DND-41 (cell line): Measurements from ENCODE around the gene LRFN2.

Source experiments
- ATAC-seq: fragments of 200-7000 bp; cut with Tn5 transposase; 3 replicates; pipeline ENCODE4 v1.9.1; 2021; ENCODE audit warnings: low read depth; ENCODE audit not compliant: insufficient read depth
- DNase-seq: peaks from one replicate; pipeline ENCODE4 v3.0.0-alpha.2; 2020
- H2AFZ ChIP-seq: 2 replicates; pipeline ENCODE4 v1.6.0; 2012; ENCODE audit warnings: low read depth, low read length
- H3K27ac ChIP-seq: 2 replicates; pipeline ENCODE4 v1.5.1; 2012; ENCODE audit warnings: low read length, inconsistent platforms
- H3K27me3 ChIP-seq: fragments of 200-600 bp; sonication (generic); 2 replicates; pipeline ENCODE4 v1.6.0; 2012; ENCODE audit warnings: low read length, mild to moderate bottlenecking, inconsistent platforms; ENCODE audit not compliant: insufficient read depth, poor library complexity
- H3K36me3 ChIP-seq: 2 replicates; pipeline ENCODE4 v1.5.1; 2012; ENCODE audit warnings: low read length, inconsistent platforms; ENCODE audit not compliant: insufficient read depth
- H3K4me1 ChIP-seq: 2 replicates; pipeline ENCODE4 v1.5.1; 2012; ENCODE audit warnings: mild to moderate bottlenecking, low read length; ENCODE audit not compliant: insufficient read depth
- H3K4me2 ChIP-seq: 2 replicates; pipeline ENCODE4 v1.6.0; 2012; ENCODE audit warnings: mild to moderate bottlenecking, moderate library complexity, low read length, inconsistent platforms; ENCODE audit not compliant: insufficient read depth
- H3K4me3 ChIP-seq, 2 experiments: fragments of 200-600 bp in 1 of 2; shearing (Covaris generic) in 1 of 2; 2 replicates each; pipeline ENCODE4 v1.5.1; 2012 to 2016; ENCODE audit warnings: inconsistent platforms in 2 of 2, low read length in 2 of 2, mild to moderate bottlenecking in 2 of 2, low read depth in 1 of 2, moderate library complexity in 1 of 2
- H3K79me2 ChIP-seq: 2 replicates; pipeline ENCODE4 v1.6.0; 2012; ENCODE audit warnings: low read length, inconsistent platforms; ENCODE audit not compliant: insufficient read depth
- H3K9ac ChIP-seq: 2 replicates; pipeline ENCODE4 v1.6.0; 2012; ENCODE audit warnings: low read depth, mild to moderate bottlenecking, inconsistent platforms, low read length, moderate library complexity
- H3K9me3 ChIP-seq: 2 replicates; pipeline ENCODE4 v1.5.1; 2012; ENCODE audit warnings: low read length, moderate library complexity, mild to moderate bottlenecking, inconsistent platforms; ENCODE audit not compliant: insufficient read depth, severe bottlenecking
- H4K20me1 ChIP-seq: 2 replicates; pipeline ENCODE4 v1.6.0; 2012; ENCODE audit warnings: low read length; ENCODE audit not compliant: insufficient read depth
- EZH2 ChIP-seq: IDR thresholded peaks from 3 replicates; pipeline ENCODE4 v1.6.1; 2012; ENCODE audit warnings: borderline replicate concordance, low read depth, mild to moderate bottlenecking, moderate library complexity, low read length, inconsistent platforms; ENCODE audit not compliant: severe bottlenecking
- TF ChIP-seq, protein P1 (sequence below): IDR thresholded peaks from 2 replicates; pipeline ENCODE4 v1.5.1; 2012; ENCODE audit warnings: borderline replicate concordance, low read length, moderate library complexity, mild to moderate bottlenecking; ENCODE audit not compliant: poor library complexity, severe bottlenecking; ENCODE audit errors: extremely low read depth

Gene LRFN2

GRCh38 chr6:40432982-40433381 is 154.2 kb downstream of the LRFN2 start:
- peaks cover 13% of the 10 kb centered on the region for H3K4me1 ChIP-seq
- no peak overlapping the region for H2AFZ ChIP-seq
- H3K27ac ChIP-seq, result no peak overlapping the region
- H3K9ac ChIP-seq, result no peak overlapping the region
- H3K4me2 ChIP-seq, result no peak overlapping the region
- no peak overlapping the region for H3K4me3 ChIP-seq
- ATAC-seq (no peak), DNase-seq (no peak)
- no peaks in the 10 kb centered on the region for H3K79me2 ChIP-seq
- H4K20me1 ChIP-seq, result no peaks in the 10 kb centered on the region
- TF ChIP-seq, protein P1, sequence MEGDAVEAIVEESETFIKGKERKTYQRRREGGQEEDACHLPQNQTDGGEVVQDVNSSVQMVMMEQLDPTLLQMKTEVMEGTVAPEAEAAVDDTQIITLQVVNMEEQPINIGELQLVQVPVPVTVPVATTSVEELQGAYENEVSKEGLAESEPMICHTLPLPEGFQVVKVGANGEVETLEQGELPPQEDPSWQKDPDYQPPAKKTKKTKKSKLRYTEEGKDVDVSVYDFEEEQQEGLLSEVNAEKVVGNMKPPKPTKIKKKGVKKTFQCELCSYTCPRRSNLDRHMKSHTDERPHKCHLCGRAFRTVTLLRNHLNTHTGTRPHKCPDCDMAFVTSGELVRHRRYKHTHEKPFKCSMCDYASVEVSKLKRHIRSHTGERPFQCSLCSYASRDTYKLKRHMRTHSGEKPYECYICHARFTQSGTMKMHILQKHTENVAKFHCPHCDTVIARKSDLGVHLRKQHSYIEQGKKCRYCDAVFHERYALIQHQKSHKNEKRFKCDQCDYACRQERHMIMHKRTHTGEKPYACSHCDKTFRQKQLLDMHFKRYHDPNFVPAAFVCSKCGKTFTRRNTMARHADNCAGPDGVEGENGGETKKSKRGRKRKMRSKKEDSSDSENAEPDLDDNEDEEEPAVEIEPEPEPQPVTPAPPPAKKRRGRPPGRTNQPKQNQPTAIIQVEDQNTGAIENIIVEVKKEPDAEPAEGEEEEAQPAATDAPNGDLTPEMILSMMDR, result no peak
- no peak for TF ChIP-seq EZH2
- no peaks in the 10 kb centered on the region for H3K9me3 ChIP-seq
- H3K27me3 ChIP-seq, result no peaks in the 10 kb centered on the region
- H3K36me3 ChIP-seq, result no peaks in the 10 kb centered on the region

- Histone ChIP-seq H2AFZ (no peak overlapping the region), H3K4me2 (no peak overlapping the region), H3K36me3 (no peaks in the 10 kb centered on the region), H3K79me2 (no peaks in the 10 kb centered on the region), H4K20me1 (no peaks in the 10 kb centered on the region), H3K4me1 (peaks cover 6% of the 10 kb centered on the region), H3K4me3 (no peak overlapping the region), H3K27ac (no peak overlapping the region), H3K9ac (no peak overlapping the region), H3K9me3 (no peaks in the 10 kb centered on the region), H3K27me3 (no peaks in the 10 kb centered on the region)
- TF ChIP-seq, protein P1, result no peak
- TF ChIP-seq EZH2, result no peak
- no peak for ATAC-seq
- DNase-seq, result no peak
Measured at GRCh38 chr6:40431706-40432105, 155.5 kb downstream of the LRFN2 start.

DNA sequence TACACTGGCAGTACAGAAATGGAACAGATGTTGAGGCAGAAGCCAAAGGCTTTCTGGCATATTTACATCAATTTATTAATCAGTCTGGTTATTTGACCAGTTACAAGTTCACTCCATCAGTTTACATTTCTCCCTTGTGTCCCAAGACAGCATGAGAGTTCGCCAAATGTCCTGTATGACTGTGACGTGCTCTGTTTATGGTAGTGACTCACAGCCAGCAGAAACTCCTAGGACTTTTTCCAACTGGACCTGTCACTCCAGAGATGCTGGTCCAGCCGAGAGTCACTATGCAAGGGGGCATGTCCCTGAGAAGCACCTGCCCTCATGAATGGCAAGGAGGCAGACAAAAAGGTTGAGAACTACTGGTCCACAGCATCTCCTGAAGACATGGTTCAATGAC is 160.0 kb downstream of the LRFN2 start:
- DNase-seq, result no peak
- H3K4me3 ChIP-seq, result no peak overlapping the region
- no peak for ATAC-seq
- no peaks in the 10 kb centered on the region for H3K79me2 ChIP-seq
- H3K36me3 ChIP-seq, result no peaks in the 10 kb centered on the region
- no peaks in the 10 kb centered on the region for H3K27me3 ChIP-seq
- TF ChIP-seq, protein P1, result no peak
- no peak for TF ChIP-seq EZH2
- H3K4me2 ChIP-seq, result no peak overlapping the region
- no peaks in the 10 kb centered on the region for H3K4me1 ChIP-seq
- H3K9me3 ChIP-seq, result no peaks in the 10 kb centered on the region
- H2AFZ ChIP-seq, result no peak overlapping the region
- no peak overlapping the region for H3K27ac ChIP-seq
- no peak overlapping the region for H3K9ac ChIP-seq
- no peaks in the 10 kb centered on the region for H4K20me1 ChIP-seq
